ENCODE data around the gene UPK3BL1.
A peak's percentile ranks its signal among the peaks of the same experiment; 100 is the strongest.
"Not testable (repeated sequence)": the region's sequence is repeated elsewhere in the genome, so short reads cannot be mapped to it uniquely, and the experiment has no call there.

Gene UPK3BL1

DNA sequence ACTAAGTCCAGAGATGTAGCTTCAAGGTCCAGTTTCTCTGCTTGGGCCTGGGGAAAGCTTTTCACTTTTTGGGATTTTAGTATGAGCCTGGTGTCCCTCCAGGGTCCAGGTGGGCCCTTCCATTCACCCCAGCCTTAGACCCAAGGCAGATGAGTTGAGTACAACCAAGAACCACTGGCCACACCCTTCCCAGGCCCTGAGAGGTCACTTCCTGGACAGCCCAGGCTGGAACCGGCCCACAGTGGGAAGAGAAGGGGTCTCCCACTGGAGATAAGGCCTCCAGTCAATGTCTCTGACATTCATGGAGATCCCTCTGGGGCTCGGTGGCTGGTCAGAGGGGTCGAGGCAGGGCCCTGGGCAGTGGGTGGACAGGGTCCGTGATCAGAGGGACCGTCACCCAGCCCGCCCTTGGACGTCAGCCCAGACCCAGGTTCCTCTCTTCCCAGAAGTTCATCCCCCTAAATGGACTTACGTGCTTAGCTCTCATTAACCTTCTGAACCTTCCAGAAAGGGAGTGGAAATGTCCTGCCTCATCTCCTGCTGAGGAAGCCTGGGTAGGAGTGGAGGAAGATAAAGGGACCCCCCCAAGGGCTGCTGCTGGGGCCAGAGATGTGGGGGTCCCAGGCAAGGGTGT lies 15.2 kb downstream of the UPK3BL1 start:
- not testable (repeated sequence) for DNase-seq (ENCODE audit: low read depth)

DNA sequence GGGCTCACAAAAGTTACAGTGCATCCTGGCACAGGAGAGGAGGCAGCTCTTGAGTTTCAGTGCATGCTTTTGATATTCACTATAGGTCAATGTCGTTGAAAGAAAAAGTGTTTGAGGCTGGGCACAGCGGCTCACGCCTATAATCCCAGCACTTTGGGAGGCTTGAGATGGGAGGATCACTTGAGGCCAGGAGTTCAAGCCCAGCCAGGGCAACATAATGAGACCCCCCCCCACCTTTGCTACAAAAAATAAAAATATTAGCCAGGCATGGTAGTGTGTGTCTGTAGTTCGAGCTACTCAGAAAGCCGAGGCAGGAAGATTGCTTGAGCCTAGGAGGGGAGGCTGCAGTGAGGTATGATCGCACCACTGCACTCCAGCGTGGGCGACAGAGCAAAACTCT lies 24.5 kb downstream of the UPK3BL1 start:
- DNase-seq (ENCODE audit: low read depth), result peak; percentile 0

DNA sequence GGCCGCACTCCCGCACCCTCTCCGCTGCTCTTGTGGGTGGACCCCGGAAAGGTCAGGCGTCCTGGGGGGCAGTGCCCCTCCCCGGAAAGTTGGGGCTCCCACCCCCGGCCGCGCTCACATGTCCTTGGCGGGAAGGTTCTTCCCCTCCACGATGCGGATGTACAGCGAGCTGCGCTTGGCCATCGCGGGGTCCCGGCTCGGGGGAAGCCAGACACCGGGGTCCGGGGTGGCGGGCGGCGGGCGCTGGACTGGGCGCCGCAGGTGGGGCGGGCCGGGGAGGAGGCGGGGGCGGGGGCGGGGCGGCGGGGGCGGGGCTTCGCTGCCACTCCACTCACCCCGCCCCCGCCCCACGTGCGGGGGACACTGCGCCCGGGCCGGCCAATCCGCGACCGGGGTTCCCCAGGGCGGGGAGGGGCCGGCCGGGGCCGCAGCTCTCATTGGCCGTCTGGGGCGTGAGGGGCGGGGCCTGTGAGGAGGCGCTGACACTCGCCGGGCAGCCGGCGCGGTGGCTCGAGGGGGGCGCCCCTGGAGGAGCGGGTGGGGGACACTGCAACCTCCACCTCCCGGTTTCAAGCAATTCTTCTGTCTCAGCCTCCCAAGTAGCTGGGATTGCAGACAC lies 26.0 kb downstream of the UPK3BL1 start, which contains the start of gene RASA4:
RASA4 (minus strand) TSS at position 250 of the 619 bp plus-strand sequence; CDS start at position 183, 67 bp downstream.
- peak; percentile 24 for DNase-seq (ENCODE audit: low read depth)

DNA sequence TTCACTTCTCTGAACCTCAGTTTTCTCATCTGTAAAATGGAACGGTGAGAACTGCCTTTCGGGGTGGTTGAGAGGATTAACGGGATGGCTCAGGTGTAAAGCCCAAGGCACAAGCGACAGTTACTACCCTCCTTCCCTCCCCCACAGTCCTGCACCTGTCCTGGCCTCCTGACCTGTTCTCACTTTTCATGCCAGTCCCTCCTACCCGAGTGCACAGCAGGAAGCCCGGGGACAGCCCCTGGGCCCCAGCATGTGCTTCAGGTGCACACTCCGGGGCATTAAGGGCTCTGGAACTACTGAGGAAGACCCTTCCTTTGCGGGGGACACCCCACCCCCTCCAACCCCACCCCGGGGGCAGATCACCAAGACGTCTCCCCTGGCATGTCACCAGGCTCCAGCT lies 26.7 kb downstream of the UPK3BL1 start:
- DNase-seq (ENCODE audit: low read depth), result not testable (repeated sequence)

DNA sequence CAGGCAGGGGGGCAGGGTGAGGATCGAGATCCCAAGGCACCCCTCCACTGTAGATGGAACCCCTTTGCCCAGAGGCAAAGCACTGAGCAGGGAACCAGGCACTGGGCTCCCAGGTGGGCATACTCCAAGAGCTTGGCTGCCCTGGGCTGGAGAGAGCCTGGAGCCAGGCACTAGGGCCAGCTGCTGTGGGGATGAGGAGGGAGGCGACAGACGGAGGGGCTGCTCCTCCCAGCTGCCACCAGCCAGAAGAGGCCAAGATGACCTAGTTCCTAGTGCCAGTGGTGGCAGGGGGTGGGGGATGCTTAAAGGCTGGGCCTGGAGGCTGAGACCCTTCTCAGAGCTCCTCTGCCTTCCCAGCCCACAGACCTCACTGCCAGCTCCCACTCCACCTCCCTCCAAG lies 27.7 kb downstream of the UPK3BL1 start:
- not testable (repeated sequence) for DNase-seq (ENCODE audit: low read depth)

DNA sequence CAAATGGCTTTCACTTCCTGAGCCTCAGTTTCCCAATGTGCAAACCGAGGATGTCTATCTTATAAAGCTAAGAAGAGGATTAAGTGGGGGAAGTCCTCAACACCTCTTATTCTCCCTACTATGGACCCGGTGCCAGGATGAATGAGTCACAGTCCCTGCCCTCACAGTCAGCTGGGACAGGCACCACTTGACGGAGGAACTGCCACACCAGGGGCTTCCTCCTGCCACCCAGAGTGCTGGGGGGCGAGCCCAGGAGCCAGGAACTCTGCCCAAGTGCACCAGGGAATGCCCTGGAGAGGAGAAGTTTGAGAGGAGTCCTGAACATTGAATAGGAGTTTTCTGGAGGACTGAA lies 28.3 kb downstream of the UPK3BL1 start:
- not testable (repeated sequence) for DNase-seq (ENCODE audit: low read depth)

DNA sequence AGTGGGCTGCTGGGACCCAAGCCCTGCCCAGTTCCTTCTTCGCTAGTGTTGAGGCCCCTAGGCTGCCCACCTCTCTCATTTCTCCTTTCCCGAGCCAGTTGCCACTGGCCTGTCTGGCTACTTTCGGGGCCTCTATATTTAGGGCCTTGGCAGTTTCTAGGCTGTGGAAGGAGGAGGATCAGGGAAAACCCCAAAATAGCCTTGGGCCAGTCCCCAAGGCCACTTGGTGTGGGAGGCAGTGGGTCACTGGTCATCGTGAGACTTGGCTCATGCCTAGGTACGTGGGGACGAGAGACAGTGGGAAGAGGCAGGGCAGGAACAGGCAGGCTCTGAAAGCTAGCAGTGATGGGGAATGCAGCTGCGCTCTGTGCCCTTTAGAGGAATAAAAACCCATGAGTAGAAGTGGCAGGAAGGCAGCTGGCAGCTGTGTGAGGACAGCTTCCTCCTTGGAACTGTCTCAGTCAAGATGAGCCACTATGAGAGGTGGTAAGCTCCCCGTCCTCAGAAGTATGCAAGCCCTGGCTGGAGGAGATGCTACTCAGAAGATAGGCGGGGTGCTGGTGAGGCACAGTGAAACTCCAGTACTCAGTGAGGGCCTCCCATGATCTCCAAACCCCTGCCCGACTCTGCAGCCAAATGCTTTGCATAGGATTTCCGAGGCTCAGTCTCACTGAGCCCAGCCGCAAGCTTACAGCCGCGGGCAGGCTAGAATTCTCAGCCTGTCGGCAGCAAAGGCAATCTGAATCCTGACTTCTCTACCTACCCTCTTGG lies 28.8 kb downstream of the UPK3BL1 start:
- DNase-seq (ENCODE audit: low read depth), result not testable (repeated sequence)

DNA sequence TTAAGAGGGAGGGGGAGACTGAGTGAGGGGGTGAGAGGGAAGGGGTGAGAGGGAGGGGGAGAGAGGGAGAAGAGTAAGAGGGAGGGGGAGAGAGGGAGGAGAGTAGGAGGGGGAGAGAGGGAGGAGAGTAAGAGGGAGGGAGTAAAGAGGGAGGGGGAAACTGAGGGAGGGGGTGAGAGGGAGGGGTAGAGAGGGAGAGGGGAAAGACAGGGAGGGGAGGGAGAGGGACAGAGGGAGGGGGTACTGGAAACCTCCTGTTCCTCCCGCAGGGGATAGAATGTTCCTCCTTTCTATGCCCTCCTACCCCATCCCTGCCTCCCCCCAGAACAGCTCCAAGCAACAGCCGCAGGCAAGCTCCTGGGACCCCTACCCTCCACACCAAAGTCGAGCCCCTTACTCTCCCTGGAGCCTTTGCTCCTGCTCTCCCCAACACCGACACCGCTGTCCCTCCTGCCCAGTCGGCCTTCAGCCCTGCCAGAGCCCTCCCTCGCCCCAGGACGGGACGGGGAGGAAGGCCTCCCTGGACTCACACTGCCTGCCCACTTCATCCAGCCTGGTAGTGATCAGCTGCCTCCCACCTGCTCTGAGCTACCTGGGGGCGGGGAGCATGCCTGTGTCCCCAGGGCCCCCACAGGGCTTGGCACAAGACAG lies 30.8 kb downstream of the UPK3BL1 start:
- not testable (repeated sequence) for DNase-seq (ENCODE audit: low read depth)

DNA sequence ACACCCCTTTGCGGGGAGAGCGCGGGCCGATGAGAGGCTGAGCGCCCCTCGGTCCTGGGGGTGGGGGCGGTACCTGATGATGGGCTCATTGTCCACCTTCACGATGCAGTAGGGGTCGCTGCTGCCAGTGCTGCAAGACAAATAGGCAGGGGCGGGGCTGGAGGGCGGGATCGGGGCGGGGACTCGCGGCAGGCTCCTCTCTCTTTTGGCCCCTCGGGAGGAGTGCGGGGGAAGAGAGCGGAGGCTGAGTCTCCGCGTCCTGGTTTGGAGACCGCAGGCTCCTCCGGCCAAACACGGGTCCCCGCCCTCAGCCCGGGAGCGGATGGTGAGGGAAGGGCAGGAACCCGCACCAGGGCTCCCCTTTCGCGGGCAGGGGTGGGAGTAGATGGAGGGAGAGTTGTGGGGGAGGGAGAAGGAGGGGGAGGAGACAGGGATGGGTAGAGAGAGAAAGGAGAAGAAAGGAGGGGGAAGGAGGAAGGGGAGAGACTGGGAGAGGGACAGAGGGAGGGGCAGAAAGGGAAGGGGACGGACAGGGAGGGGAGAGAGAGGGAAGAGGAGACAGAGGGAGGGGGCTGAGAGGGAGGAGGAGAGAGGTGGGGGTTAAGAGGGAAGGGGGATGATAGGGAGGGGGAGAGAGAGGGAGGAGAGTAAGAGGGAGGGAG lies 31.4 kb downstream of the UPK3BL1 start:
- DNase-seq (ENCODE audit: low read depth), result not testable (repeated sequence)

DNA sequence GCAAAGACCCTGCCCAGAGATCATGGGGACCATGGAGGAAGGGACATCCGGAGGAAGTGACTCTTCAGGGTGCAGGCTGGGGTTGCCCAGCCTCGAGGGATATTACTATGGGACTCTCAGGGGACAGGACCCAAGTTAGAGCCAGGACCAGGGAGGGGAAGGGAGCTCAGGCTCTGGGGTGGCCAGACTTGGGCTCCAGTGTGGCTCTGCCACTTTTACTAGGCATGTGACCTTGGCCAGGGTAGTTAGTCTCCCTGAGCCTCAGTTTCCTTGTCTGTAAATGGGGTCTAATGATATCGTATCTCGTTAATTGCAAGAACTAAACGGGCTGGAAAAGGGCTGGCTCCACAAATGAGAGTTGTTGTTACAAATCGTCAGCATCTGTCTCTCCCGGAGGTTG lies 32.1 kb downstream of the UPK3BL1 start:
- DNase-seq (ENCODE audit: low read depth), result not testable (repeated sequence)

DNA sequence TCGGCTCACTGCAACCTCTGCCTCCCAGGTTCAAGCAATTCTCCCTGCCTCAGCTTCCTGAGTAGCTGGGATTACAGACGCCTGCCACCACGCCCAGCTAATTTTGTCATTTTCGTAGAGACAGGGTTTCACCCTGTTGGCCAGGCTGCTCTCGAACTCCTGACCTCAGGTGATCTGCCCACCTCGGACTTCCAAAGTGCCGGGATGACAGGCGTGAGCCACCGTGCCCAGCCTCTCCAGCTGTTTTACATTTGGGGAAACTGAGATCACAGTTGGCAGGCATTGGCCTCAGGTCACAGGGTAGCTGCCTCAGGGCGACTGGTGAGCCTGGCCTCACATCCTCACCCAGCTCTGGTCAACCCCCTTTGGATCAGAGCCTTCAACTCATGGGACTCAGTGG lies 32.9 kb downstream of the UPK3BL1 start:
- not testable (repeated sequence) for DNase-seq (ENCODE audit: low read depth)

DNA sequence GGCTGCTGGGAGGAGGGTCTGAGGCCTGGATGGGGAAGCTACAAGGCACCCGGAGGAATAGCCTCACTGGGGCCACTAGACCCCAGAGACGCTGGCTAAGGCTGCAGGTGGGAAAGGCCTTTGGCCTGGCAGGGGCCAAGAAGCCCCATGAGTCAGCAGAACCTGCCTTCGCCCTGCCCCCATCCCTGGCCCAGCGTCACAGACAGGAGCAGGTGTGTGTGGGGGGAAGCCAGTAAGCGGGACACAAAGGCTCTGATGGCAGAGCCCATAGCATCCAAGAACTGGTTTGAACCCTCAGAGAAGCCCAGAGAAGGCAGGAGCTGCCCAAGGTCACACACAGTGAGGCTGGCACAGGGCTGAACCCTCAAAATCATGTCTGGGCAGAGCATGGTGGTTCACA lies 35.7 kb downstream of the UPK3BL1 start:
- DNase-seq (ENCODE audit: low read depth), result not testable (repeated sequence)

DNA sequence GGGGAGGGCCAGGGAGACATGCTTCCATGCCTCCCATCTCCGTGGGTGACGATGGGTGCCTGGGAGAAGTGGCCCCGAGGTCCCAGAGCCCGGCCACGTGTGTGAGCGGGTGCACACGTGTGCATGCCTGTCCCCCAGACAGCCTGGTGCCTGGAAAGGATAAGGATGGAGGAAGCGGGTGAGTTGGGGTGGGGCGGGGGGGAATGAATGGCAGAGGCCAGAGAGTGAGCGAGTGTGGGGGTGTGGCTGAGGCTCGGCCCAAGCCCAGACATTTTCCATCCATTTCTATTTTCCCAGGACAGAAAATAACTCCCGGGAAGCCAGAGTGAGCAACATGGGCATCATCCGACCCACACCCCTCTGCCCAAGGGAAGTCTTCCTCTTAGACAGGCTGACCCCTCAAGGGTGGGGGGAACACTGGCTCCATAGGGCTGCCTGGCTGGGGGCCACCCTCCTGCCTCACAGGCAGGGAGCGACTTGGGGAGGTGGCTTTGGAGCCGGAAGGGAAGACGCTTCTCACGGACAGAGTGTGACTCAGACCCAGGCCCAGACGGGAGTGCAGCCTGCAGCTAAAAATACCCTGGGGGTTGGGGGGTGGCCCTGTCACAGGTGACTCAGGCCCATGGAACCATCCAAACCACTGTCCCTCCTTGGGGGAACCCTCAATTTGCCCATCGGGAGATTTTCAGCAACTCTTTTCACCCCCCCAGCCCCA lies 38.0 kb downstream of the UPK3BL1 start:
- not testable (repeated sequence) for DNase-seq (ENCODE audit: low read depth)

DNA sequence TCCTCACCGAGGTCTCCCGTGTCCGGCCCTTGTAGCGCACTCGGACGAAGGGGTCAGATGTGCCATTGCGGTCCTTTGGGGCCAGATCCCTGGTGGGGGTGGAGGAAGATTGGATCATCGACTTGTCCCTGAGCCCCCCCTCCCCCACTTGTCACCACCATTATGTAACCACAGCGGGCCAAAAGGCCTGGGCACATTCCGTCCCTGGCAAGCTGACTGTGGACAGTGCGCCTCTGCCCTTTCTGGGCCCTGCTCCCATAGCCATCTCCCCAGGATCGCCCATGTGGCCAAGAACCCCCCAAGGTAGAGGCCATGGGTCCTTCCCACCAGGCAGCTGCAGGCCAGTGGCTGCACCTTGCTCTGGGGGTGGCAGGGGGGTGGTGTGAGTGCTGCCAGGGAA lies 40.3 kb downstream of the UPK3BL1 start:
- not testable (repeated sequence) for DNase-seq (ENCODE audit: low read depth)

DNA sequence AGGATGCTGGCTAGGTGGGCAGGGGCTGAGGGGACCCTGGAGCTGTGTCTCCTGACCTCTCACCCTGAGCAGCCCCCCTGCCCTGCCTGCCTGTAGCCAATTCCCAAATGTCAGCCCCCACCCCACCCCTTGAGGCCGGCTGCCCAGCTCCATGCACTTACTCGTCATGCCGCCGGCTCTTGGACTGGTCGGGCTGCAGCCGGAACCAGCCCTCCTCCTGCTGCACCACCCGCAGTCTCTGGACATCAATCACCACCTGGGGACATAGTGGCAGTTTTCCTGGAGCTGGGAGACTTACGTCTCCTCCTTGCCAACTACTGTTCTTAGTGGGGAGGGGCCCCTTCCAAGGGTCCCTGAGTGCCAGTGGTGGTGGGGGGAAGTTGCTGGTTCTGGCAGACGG lies 42.9 kb downstream of the UPK3BL1 start:
- not testable (repeated sequence) for DNase-seq (ENCODE audit: low read depth)

DNA sequence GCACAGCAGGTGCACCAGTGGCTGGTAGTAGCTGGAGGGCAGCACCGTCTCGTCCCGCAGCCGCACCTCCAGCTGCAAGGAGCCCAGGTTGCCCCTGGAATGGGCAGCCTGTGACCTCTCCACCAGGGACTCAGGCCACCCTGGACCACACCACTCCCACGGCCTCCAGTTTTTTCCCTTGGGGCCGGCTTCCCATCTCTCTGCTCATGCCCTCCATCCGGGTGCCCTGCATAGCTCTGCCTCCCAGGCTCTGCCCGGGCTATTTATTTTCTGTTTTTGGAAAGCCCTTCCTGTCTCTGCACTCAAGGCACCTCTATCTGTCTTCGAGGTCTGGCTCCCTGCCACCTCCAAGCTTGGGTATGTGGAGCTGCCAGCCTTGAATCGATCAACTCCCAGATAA lies 46.6 kb downstream of the UPK3BL1 start:
- peak; percentile 1 for DNase-seq (ENCODE audit: low read depth)

DNA sequence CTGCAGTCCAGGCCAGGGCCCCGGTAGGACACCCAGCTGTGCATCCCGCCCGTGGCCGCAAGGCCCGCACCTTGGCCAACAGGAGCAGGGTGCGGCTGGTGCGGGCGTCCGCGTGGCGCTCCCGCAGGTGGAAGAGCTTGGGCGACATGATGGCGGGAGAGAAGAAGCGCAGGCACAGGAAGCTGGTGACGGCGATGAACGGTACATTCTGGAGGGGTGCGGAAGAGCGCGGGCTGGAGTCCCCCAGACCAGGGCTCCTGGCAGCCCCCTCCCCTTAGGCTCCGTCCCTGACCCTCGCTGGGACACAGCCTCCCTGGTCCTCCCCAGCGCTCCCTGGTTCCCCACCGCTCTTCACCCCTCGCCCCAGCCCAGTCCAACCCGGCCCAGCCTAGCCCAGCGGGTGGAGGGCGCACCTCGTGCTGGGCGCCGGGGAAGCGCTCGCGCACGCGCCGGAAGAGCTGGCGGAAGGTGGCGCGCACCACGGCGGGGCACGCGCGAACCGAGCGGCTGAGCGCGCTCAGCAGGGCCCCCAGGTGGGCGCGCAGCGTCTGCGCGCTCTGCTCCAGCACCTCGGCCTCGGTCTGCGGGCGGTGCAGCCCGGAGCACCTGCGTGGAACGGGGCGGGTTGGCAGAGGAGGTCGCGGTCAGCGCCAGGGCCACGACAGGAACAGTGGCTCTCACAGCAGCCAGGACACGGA lies 48.8 kb downstream of the UPK3BL1 start:
- not testable (repeated sequence) for DNase-seq (ENCODE audit: low read depth)

DNA sequence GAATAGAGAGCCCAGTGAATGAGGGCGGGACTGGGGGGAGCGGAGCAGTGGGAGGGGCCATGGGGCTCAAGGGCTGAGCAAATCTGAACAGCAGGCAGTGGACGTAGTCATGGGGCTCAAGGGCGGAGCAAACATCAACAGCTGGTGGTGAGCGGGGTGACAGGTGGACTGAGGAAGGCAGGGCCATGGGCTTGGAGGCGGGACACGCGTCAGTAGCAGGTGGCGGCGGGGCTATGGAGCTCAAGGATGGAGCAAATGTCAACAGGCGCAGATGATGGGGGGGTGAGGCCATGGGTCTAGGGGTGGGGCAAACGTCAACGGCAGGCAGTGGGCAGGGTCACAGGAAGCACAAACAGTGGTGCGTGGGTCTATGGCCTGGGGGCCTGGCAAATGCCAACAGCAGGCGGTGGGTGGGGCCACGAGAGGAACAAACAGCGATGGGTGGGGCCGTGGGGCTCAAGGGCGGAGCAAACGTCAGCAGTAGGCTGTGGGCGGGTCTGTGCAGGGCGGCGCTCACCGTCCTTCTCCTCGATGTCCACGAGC lies 50.0 kb downstream of the UPK3BL1 start:
- DNase-seq (ENCODE audit: low read depth), result not testable (repeated sequence)

DNA sequence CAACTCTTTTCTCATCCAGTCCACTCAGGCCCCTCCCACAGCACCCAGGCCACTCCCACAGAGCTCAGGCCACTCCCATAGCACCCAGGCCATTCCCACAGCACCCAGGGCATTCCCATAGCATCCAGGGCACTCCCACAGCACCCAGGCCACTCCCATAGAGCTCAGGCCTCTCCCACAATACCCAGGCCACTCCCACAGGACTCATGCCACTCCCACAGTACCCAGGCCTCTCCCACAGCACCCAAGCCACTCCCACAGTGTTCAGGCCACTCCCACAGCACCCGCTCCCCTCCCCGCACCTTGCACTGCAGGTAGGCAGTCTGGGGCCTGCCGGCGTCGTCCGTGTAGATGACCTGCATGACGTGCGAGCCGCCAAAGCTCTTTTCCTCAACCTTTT lies 52.7 kb downstream of the UPK3BL1 start:
- not testable (repeated sequence) for DNase-seq (ENCODE audit: low read depth)
